ENCODE data around the gene EME2. TPM values are rescaled to one million over a fixed set of nuclear protein-coding genes. Genes with fewer than 3 reads are reported as not detected.

EME2 gene
- total RNA-seq, 1 experiment from 2014 or later: 63.6 TPM

DNA sequence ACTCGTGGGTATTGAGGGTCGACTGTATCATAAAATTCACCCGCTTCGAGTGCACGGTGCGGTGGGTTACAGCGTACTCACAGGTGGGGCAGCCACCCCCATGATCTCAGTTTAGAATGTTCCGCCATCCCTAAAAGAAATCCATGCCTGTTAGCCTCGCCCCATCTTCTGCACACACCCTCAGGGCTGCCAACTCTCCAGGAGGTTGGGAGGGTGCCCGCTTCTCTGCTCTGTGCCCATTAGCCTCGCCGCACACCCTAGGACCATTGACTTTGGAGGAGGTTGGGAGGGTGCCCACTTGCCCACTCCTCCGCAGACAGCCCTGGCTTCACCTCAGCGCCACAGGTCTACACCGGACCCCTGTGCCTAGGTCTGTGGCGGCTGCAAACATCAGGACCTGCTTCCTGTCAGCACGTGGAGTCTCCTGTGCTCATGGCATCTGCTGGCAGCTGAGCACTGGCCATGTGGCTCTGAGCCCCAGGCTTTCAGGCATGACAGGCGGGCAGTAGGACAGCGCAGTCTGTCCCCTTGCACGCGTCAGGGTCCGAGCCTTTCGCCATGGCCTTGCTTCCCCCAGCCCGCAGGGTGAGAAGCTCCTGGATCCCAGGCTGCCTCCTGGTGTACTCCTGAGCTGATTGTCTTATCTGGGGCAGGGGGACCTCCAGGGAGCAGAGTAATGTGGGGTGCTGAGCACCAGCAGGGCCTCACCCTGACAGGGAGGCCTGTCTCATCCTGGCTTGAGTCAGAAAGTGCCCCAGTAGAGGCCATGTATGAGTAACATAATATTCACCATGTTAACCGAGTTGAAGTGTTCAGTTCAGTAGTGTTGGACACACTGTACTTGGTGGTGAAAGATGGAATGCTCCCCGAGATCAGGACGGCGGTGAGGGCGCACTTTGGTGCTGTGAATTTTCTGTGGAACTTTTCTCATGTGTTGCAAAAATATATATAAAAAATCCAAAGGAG is 23.2 kb upstream of the EME2 start:
- H2BK15ac ChIP-seq (ENCODE audit: low read depth, low read length): no peak overlapping the region
- H4K8ac ChIP-seq (replicated peaks; ENCODE audit: insufficient read length, low read depth, low read length): no peak overlapping the region
- no peak overlapping the region for H4K91ac ChIP-seq (ENCODE audit: insufficient read length, low read depth, low read length)
- Mint-ChIP-seq H3K4me1 (no peaks in the 10 kb centered on the region), H3K4me3 (no peak overlapping the region), H3K27me3 (ENCODE audit: low read depth) (no peaks in the 10 kb centered on the region), H3K27ac (no peak overlapping the region), H3K9me3 (no peaks in the 10 kb centered on the region), H3K36me3 (ENCODE audit: insufficient read depth in 1 of 3, low read depth in 3 of 3) (peaks cover 3 to 38% (median 34%) of the 10 kb centered on the region in 3 experiments)
- no peak overlapping the region for H3K14ac ChIP-seq (ENCODE audit: insufficient read depth, low read length)
- H3K4ac ChIP-seq (ENCODE audit: low read depth, low read length): no peak overlapping the region
- no peak overlapping the region for H2BK12ac ChIP-seq (ENCODE audit: insufficient read length, low read depth, low read length)
- no peak overlapping the region for H3K18ac ChIP-seq (ENCODE audit: insufficient read length, low read depth, low read length)
- no peak overlapping the region for H3K4me2 ChIP-seq (ENCODE audit: insufficient read depth, insufficient read length, low read length)
- no peaks in the 10 kb centered on the region for H3K9me3 ChIP-seq (ENCODE audit: control insufficient read depth, low read depth, low read length)
- H3K27ac ChIP-seq (ENCODE audit: insufficient read length, low read depth, low read length): no peak overlapping the region
- H3T11ph ChIP-seq (ENCODE audit: low read length): no peak overlapping the region
- H3K27me3 ChIP-seq (ENCODE audit: insufficient read depth, low read length): no peaks in the 10 kb centered on the region
- no peak overlapping the region for H3K23ac ChIP-seq (ENCODE audit: insufficient read length, low read depth, low read length)
- H3K79me2 ChIP-seq (ENCODE audit: insufficient read depth, low read length): no peaks in the 10 kb centered on the region
- H2BK20ac ChIP-seq (ENCODE audit: low read depth, low read length, poor library complexity, severe bottlenecking): no peak overlapping the region
- no peaks in the 10 kb centered on the region for H3K79me1 ChIP-seq (ENCODE audit: insufficient read depth, low read depth, low read length, poor library complexity, severe bottlenecking)
- H3K4me1 ChIP-seq (ENCODE audit: insufficient read depth, low read length): no peaks in the 10 kb centered on the region
- WGBS (ENCODE audit: extremely low coverage, insufficient read length, low lambda C conversion rate): no CpG with 5 or more reads among the region's 29 CpGs
- H2BK120ac ChIP-seq (ENCODE audit: low read depth, low read length, poor library complexity, severe bottlenecking): no peak overlapping the region
- H4K20me1 ChIP-seq (ENCODE audit: control insufficient read depth, insufficient read depth, insufficient read length): no peaks in the 10 kb centered on the region
- DNase-seq: no peak
- no peak overlapping the region for H2BK5ac ChIP-seq (ENCODE audit: insufficient read length, low read length)
- no peak overlapping the region for H3K9ac ChIP-seq (ENCODE audit: extremely low read depth, insufficient read length, low read length)
- H4K5ac ChIP-seq (ENCODE audit: insufficient read length, low read depth, low read length): no peak overlapping the region
- no peaks in the 10 kb centered on the region for H3K23me2 ChIP-seq (ENCODE audit: insufficient read length, low read depth, low read length, poor library complexity, severe bottlenecking)
- no peak overlapping the region for H2AFZ ChIP-seq (ENCODE audit: low read length)
- H3K56ac ChIP-seq (ENCODE audit: insufficient read length, low read depth, low read length): no peak overlapping the region
- TF ChIP-seq, protein P1, sequence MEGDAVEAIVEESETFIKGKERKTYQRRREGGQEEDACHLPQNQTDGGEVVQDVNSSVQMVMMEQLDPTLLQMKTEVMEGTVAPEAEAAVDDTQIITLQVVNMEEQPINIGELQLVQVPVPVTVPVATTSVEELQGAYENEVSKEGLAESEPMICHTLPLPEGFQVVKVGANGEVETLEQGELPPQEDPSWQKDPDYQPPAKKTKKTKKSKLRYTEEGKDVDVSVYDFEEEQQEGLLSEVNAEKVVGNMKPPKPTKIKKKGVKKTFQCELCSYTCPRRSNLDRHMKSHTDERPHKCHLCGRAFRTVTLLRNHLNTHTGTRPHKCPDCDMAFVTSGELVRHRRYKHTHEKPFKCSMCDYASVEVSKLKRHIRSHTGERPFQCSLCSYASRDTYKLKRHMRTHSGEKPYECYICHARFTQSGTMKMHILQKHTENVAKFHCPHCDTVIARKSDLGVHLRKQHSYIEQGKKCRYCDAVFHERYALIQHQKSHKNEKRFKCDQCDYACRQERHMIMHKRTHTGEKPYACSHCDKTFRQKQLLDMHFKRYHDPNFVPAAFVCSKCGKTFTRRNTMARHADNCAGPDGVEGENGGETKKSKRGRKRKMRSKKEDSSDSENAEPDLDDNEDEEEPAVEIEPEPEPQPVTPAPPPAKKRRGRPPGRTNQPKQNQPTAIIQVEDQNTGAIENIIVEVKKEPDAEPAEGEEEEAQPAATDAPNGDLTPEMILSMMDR (conservative IDR thresholded peaks at IDR 0.05): no peak
- no peak overlapping the region for H2AK5ac ChIP-seq (ENCODE audit: insufficient read length, low read length)

Data from H9 (cell line).